Activated CD4-positive, alpha-beta T cell treated with anti-CD3 and anti-CD28 coated beads for 36 hours (primary cell): ENCODE data around the gene MYLK. TPM values are rescaled to one million over a fixed set of nuclear protein-coding genes. Genes with fewer than 3 reads are reported as not detected.

Source experiments
- ATAC-seq: fragments of 200-7000 bp; cut with Tn5 transposase; one replicate; pipeline ENCODE4 v1.10.0; 2021; ENCODE audit warnings: mild to moderate bottlenecking, moderate library complexity
- CTCF ChIA-PET: fragments of 350-600 bp; sonication (Branson Sonifier 250); formaldehyde crosslinking; loops from one replicate; lab custom pipeline; 2021; ENCODE audit warnings: antibody characterized with exemption; lab: Charles Lee
- POLR2A ChIA-PET: fragments of 350-600 bp; sonication (Branson Sonifier 250); formaldehyde crosslinking; loops from one replicate; lab custom pipeline; 2021; ENCODE audit warnings: antibody characterized with exemption, inconsistent platforms; lab: Charles Lee
- DNase-seq: peaks from one replicate; pipeline ENCODE4 v3.0.0-alpha.2; 2020
- H3K27ac Mint-ChIP-seq: one replicate; pipeline ENCODE4 v1.8.0; 2021; ENCODE audit warnings: mixed read lengths
- H3K27me3 Mint-ChIP-seq: one replicate; pipeline ENCODE4 v1.8.0; 2021; ENCODE audit warnings: mixed read lengths
- H3K36me3 Mint-ChIP-seq: one replicate; pipeline ENCODE4 v1.8.0; 2021; ENCODE audit warnings: low read depth, mixed read lengths
- H3K4me1 Mint-ChIP-seq: one replicate; pipeline ENCODE4 v1.8.0; 2021; ENCODE audit warnings: mixed read lengths
- H3K4me3 Mint-ChIP-seq: one replicate; pipeline ENCODE4 v1.8.0; 2021; ENCODE audit warnings: mild to moderate bottlenecking, moderate library complexity, mixed read lengths
- H3K9me3 Mint-ChIP-seq: one replicate; pipeline ENCODE4 v1.8.0; 2021; ENCODE audit warnings: low read depth, mixed read lengths
- intact Hi-C, 2 experiments: fragments of 100-400 bp; cut with DNase I in 1 of 2; cut with micrococcal nuclease in 1 of 2; formaldehyde crosslinking; loops; one replicate each; pipeline versions ENCODE4 v1.14.2 to v1.15.1; 2022 to 2024; cut with DNase I, micrococcal nuclease
- total RNA-seq, 2 experiments: library from RNA; stranded (reverse); gene quantifications; one replicate each; pipeline ENCODE4 v1.2.3, GENCODE V29; 2021

MYLK gene
- total RNA-seq, 2 experiments from 2014 or later = 0.07 TPM; not detected in 1

- ChIA-PET POLR2A (no interaction called here), CTCF (interaction anchor here (0.5 to 1.7 kb wide), 5 partner anchors 14 to 437 kb away, joined by 3 to 4 read pairs (median 3); no protein-coding TSS in a partner anchor)
- peak; percentile 11 for ATAC-seq
- intact Hi-C loops = loop anchor here in 1 of 2 experiments (2.0 to 10.0 kb wide), 4 partner anchors 518 to 1793 kb away; partner anchors contain the start of genes HEG1, HSPBAP1, PDIA5 and SLC49A4
- no peak overlapping the region for H3K4me3 Mint-ChIP-seq
- no peaks in the 10 kb centered on the region for H3K27me3 Mint-ChIP-seq
- DNase-seq = peak; percentile 59
- peak overlapping the region; percentile 87 for H3K27ac Mint-ChIP-seq
- peaks cover 40% of the 10 kb centered on the region for H3K36me3 Mint-ChIP-seq
- H3K9me3 Mint-ChIP-seq = no peaks in the 10 kb centered on the region
- peaks cover 21% of the 10 kb centered on the region for H3K4me1 Mint-ChIP-seq
Observed at GRCh38 chr3:123584284-123584987, 299.7 kb downstream of the MYLK start.

DNA sequence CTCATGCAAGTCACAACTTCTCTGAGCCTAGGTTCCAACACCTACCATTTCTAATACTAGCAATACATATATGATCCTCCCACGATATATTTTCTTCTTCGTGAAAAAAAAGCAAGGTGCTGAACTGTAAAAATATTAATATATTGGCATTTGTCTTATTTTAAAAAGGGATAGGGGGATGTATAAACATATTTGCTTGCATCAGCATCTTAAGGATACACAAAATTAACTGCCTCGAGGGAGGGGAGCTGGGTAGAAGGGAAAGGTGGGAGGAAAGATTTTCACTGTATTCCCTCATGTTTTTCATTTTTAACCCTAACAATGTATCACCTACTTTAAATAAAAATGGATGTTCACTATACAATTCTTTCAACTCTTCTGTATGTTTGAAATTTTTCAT, 300.6 kb downstream of the MYLK start:
- POLR2A ChIA-PET = no interaction called here

GRCh38 chr3:123582315-123582714, 301.8 kb downstream of the MYLK start:
- Mint-ChIP-seq H3K9me3 (no peaks in the 10 kb centered on the region), H3K27me3 (no peaks in the 10 kb centered on the region), H3K27ac (no peak overlapping the region), H3K36me3 (peaks cover 30% of the 10 kb centered on the region), H3K4me1 (peaks cover 19% of the 10 kb centered on the region), H3K4me3 (no peak overlapping the region)
- ATAC-seq (no peak), DNase-seq (no peak)
- CTCF ChIA-PET = interaction anchor here (0.7 to 2.4 kb wide), 4 partner anchors 10 to 305 kb away, joined by 3 to 6 read pairs (median 4); no protein-coding TSS in a partner anchor
- intact Hi-C loops = loop anchor here in 1 of 2 experiments (5.0 to 10.0 kb wide), 3 partner anchors 788 to 1795 kb away; partner anchors contain the start of genes HEG1, HSPBAP1, SLC49A4 and ZNF148
- POLR2A ChIA-PET = no interaction called here

More for the DNA sequence above, 300.6 kb downstream of the MYLK start:
- DNase-seq = no peak
- Mint-ChIP-seq H3K4me3 (no peak overlapping the region), H3K27me3 (no peaks in the 10 kb centered on the region), H3K9me3 (no peaks in the 10 kb centered on the region), H3K4me1 (peaks cover 21% of the 10 kb centered on the region), H3K27ac (no peak overlapping the region), H3K36me3 (peaks cover 34% of the 10 kb centered on the region)
- intact Hi-C loops = loop anchor here in 1 of 2 experiments (5.0 to 10.0 kb wide), 3 partner anchors 789 to 1794 kb away; partner anchors contain the start of genes HEG1, HSPBAP1, SLC49A4 and ZNF148
- ATAC-seq = no peak
- CTCF ChIA-PET = interaction anchor here (0.5 to 1.7 kb wide), 4 partner anchors 13 to 265 kb away, joined by 3 to 4 read pairs (median 3); no protein-coding TSS in a partner anchor

- ChIA-PET CTCF (interaction anchor here (1.2 to 1.7 kb wide), 2 partner anchors 11 to 17 kb away, joined by 3 to 15 read pairs; no protein-coding TSS in a partner anchor), POLR2A (interaction anchor here (0.6 to 1.0 kb wide), 3 partner anchors 9 to 1742 kb away, joined by 3 to 6 read pairs (median 4); no protein-coding TSS in a partner anchor)
- ATAC-seq (peak; percentile 72), DNase-seq (peak; percentile 58)
- H3K4me1 Mint-ChIP-seq = peaks cover 34% of the 10 kb centered on the region
- no peaks in the 10 kb centered on the region for H3K9me3 Mint-ChIP-seq
- H3K4me3 Mint-ChIP-seq = no peak overlapping the region
- peaks cover 31% of the 10 kb centered on the region for H3K36me3 Mint-ChIP-seq
- H3K27me3 Mint-ChIP-seq = no peaks in the 10 kb centered on the region
- H3K27ac Mint-ChIP-seq = peak overlapping the region; percentile 43
- intact Hi-C loops = no loop called here
Observed at GRCh38 chr3:123576122-123576521, 308.0 kb downstream of the MYLK start.

DNA sequence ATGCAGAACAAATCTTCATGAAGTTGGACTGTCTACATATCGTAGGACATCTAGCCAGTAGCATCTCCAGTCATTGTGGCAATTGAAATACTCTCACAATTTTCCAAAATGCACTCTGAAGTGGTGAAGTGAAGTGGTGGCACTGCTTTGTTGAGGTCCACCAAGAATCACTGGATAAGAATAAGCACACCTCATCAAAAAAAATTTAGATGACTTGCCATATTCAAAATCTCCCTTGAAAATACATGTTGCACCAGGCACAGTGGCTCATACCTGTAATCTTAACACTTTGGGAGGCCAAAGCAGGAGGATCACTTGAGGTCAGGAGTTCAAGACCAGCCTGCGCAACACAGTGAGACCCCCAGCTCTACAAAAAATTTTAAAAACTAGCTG, 312.2 kb downstream of the MYLK start:
- Mint-ChIP-seq H3K36me3 (peaks cover 11% of the 10 kb centered on the region), H3K9me3 (no peaks in the 10 kb centered on the region)
- intact Hi-C loops = no loop called here

DNA sequence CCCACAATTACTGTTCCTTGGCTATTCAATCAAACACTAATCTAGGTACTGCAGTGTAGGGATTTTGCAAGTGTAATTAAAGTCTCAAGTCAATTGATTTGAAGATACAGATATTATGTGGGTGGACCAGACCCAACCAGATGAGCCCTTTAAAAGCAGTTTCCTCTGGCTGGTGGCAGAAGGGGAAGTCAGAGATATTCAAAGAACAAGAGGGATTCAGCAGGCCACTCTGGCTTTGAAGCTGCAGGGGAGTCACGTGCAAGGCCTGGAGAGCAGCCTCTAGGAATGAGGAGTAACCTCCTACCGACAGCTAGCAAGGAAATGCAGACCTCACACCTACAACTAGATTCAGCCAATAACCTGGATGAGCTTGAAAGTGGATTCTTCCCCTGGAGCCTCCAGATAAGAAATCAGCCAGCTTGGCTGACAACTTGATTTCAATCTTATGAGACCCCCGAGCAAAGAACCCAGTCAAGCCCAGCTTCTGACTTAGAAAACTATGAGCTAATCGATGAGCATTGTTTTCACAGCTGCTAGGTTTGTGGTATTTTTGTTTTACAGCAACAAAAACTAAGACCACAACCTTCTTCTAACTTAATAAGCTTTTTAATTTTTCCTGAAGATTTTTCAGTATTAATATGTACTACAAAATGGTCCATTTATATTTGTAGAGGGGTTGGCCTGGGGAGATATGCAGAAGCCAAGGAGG, 312.7 kb downstream of the MYLK start:
- CTCF ChIA-PET = interaction anchor here (0.5 to 3.0 kb wide), 3 partner anchors 9 to 47 kb away, joined by 3 to 22 read pairs (median 6); no protein-coding TSS in a partner anchor
- Mint-ChIP-seq H3K4me3 (no peak overlapping the region), H3K9me3 (no peaks in the 10 kb centered on the region), H3K36me3 (peaks cover 6% of the 10 kb centered on the region), H3K4me1 (peaks cover 23% of the 10 kb centered on the region), H3K27me3 (no peaks in the 10 kb centered on the region), H3K27ac (no peak overlapping the region)
- DNase-seq = no peak
- intact Hi-C loops = no loop called here
- POLR2A ChIA-PET = no interaction called here
- ATAC-seq = no peak

More for the DNA sequence above, 312.2 kb downstream of the MYLK start:
- DNase-seq (no peak), ATAC-seq (no peak)
- CTCF ChIA-PET = interaction anchor here (1.4 to 3.0 kb wide), 2 partner anchors 9 to 12 kb away, joined by 6 to 22 read pairs; no protein-coding TSS in a partner anchor
- Mint-ChIP-seq H3K27me3 (no peaks in the 10 kb centered on the region), H3K27ac (no peak overlapping the region), H3K4me1 (peaks cover 29% of the 10 kb centered on the region), H3K4me3 (no peak overlapping the region)
- POLR2A ChIA-PET = no interaction called here

- POLR2A ChIA-PET = no interaction called here
Observed at GRCh38 chr3:123568875-123569274, 315.3 kb downstream of the MYLK start.

DNA sequence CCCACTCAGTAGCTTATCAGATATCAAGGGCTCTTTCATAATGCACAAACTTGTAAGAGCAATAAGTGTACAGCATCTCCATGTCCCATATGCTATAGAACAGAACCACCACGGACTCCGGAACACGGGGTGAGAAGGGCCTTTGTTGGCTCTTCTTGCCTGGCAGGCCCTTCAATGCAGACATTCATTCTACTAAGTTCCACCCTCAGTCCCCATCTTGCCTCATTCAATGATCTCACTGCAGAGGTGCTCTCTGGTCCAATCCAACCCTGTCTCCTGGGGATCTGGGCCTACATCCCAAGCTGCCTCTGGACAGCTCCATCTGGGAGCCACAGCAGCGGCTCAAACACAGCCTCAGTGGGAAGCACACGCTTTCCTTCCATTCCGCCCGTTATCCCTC, 316.1 kb downstream of the MYLK start:
- H3K4me3 Mint-ChIP-seq = no peak overlapping the region
- H3K27ac Mint-ChIP-seq = no peak overlapping the region
- no peaks in the 10 kb centered on the region for H3K9me3 Mint-ChIP-seq
- POLR2A ChIA-PET = no interaction called here
- H3K36me3 Mint-ChIP-seq = peaks cover 5% of the 10 kb centered on the region
- CTCF ChIA-PET = interaction anchor here (1.0 to 1.2 kb wide), 3 partner anchors 9 to 71 kb away, joined by 3 to 4 read pairs (median 3); no protein-coding TSS in a partner anchor
- no peaks in the 10 kb centered on the region for H3K27me3 Mint-ChIP-seq
- ATAC-seq = no peak
- intact Hi-C loops = no loop called here
- no peak for DNase-seq
- peaks cover 18% of the 10 kb centered on the region for H3K4me1 Mint-ChIP-seq

More at GRCh38 chr3:123568875-123569274, 315.3 kb downstream of the MYLK start:
- no peak overlapping the region for H3K4me3 Mint-ChIP-seq
- H3K27ac Mint-ChIP-seq = no peak overlapping the region
- no peaks in the 10 kb centered on the region for H3K27me3 Mint-ChIP-seq
- H3K36me3 Mint-ChIP-seq = peaks cover 5% of the 10 kb centered on the region
- H3K4me1 Mint-ChIP-seq = peaks cover 15% of the 10 kb centered on the region
- no peaks in the 10 kb centered on the region for H3K9me3 Mint-ChIP-seq
- ATAC-seq (no peak), DNase-seq (no peak)
- CTCF ChIA-PET = interaction anchor here (1.0 to 1.2 kb wide), 3 partner anchors 9 to 70 kb away, joined by 3 to 14 read pairs (median 4); no protein-coding TSS in a partner anchor
- intact Hi-C loops = no loop called here

GRCh38 chr3:123564056-123564455, 320.1 kb downstream of the MYLK start:
- ChIA-PET CTCF (interaction anchor here (1.1 kb wide), 1 partner anchor 9 kb away, joined by 3 read pairs; no protein-coding TSS in a partner anchor), POLR2A (no interaction called here)
- Mint-ChIP-seq H3K4me1 (peaks cover 18% of the 10 kb centered on the region), H3K36me3 (peaks cover 3% of the 10 kb centered on the region), H3K27me3 (no peaks in the 10 kb centered on the region), H3K4me3 (no peak overlapping the region), H3K9me3 (no peaks in the 10 kb centered on the region), H3K27ac (no peak overlapping the region)
- intact Hi-C loops = no loop called here
- DNase-seq = no peak
- no peak for ATAC-seq

- POLR2A ChIA-PET = no interaction called here
- Mint-ChIP-seq H3K9me3 (no peaks in the 10 kb centered on the region), H3K4me3 (no peak overlapping the region), H3K27ac (no peak overlapping the region), H3K27me3 (no peaks in the 10 kb centered on the region), H3K36me3 (no peaks in the 10 kb centered on the region), H3K4me1 (peaks cover 18% of the 10 kb centered on the region)
- DNase-seq (no peak), ATAC-seq (peak; percentile 41)
- CTCF ChIA-PET = interaction anchor here (0.8 to 2.7 kb wide), 7 partner anchors 9 to 144 kb away, joined by 3 to 11 read pairs (median 3); partner anchors contain the start of gene ADCY5
- intact Hi-C loops = no loop called here
Observed at GRCh38 chr3:123562547-123562946, 321.6 kb downstream of the MYLK start.

DNA sequence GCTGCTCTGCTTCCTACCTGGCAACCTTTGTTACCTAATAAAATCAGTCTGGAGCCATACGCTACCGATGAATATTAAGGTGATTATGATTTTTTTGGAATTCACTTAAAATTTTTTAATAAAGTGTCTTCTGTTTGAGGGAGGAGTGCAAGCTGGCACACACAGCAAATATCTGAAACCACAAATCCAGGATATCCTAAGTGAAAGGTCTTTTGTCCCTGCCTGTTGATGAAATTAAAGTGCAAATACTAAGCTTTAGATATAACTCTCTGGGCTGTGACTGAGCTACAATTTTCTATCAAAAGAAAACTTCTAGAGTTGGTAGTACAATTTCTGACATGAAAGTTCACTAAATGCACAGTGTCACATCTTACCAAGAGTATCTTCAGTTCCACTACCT, 322.9 kb downstream of the MYLK start:
- H3K36me3 Mint-ChIP-seq = peaks cover 6% of the 10 kb centered on the region
- intact Hi-C loops = no loop called here
- no peak for ATAC-seq

More for the DNA sequence above, 322.9 kb downstream of the MYLK start:
- ChIA-PET POLR2A (no interaction called here), CTCF (interaction anchor here (0.7 to 4.3 kb wide), 9 partner anchors 9 to 234 kb away, joined by 3 to 42 read pairs (median 11); no protein-coding TSS in a partner anchor)
- no peaks in the 10 kb centered on the region for H3K9me3 Mint-ChIP-seq
- H3K27me3 Mint-ChIP-seq = no peaks in the 10 kb centered on the region
- no peak for DNase-seq
- no peak overlapping the region for H3K4me3 Mint-ChIP-seq
- peaks cover 18% of the 10 kb centered on the region for H3K4me1 Mint-ChIP-seq
- H3K27ac Mint-ChIP-seq = no peak overlapping the region
